Measurements from ENCODE around the gene GLT6D1.

DNA sequence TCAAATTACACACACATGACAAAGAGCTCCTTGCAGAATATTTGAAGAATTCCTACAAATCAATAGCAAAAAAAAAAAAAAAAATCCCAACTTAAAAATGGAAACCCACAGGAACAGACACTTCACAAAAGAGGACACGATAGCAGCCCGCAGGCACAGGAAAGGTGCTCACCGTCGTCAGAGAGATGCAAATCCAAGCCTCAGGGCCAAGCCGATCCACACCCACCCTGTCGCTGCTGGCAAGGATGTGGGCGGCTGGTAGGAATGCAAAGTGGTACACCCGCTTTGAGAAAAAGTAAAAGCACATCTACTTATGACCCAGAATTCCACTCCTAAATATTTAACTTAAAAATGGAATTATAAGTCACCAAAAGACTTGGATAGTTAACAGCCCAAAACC is 34.6 kb upstream of the GLT6D1 start:
- TF ChIP-seq CTCF (IDR thresholded peaks at IDR 0.05) (no peak), EP300 (IDR thresholded peaks at IDR 0.05) (no peak)
